ENCODE measurements around the gene C12orf43.
"Not testable (repeated sequence)": the region's sequence is repeated elsewhere in the genome, so short reads cannot be mapped to it uniquely, and the experiment has no call there.

C12orf43 gene, protein sequence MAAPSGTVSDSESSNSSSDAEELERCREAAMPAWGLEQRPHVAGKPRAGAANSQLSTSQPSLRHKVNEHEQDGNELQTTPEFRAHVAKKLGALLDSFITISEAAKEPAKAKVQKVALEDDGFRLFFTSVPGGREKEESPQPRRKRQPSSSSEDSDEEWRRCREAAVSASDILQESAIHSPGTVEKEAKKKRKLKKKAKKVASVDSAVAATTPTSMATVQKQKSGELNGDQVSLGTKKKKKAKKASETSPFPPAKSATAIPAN

GRCh38 chr12:121015825-121016766 lies at the start of gene C12orf43:
Gene C12orf43, minus strand, starts transcription at chr12:121016487. Its CDS starts 13 bp downstream, at chr12:121016474.
- Histone ChIP-seq H3K4me2 (ENCODE audit: low read depth, low read length) (peak within 1 kb of the TSS; percentile 73), H3K4me1 (ENCODE audit: low read length) (no peaks in the 10 kb centered on the region), H3F3A (ENCODE audit: insufficient read depth, low read length) (no peaks in the 10 kb centered on the region), H3K9me2 (replicated peaks; ENCODE audit: insufficient read depth, low read length) (no peaks in the 10 kb centered on the region), H3K9me3 (replicated peaks; ENCODE audit: insufficient read depth, low read length) (no peaks in the 10 kb centered on the region), H3K27ac (ENCODE audit: low read length) (peak within 1 kb of the TSS; percentile 46; the same call in 1 of the 2 replicates), H3K79me2 (ENCODE audit: low read length) (peaks cover 11% of the 10 kb centered on the region), H3K36me3 (replicated peaks; ENCODE audit: insufficient read depth, low read length) (no peaks in the 10 kb centered on the region), H3K27me3 (replicated peaks; ENCODE audit: insufficient read depth, low read length) (no peaks in the 10 kb centered on the region), H3K4me3 (ENCODE audit: low read length) (peak within 1 kb of the TSS; percentile 83), H3K9ac (ENCODE audit: low read length) (peak within 1 kb of the TSS; percentile 70), H2AFZ (ENCODE audit: low read length) (peak within 1 kb of the TSS; percentile 35), H4K20me1 (ENCODE audit: insufficient read depth, low read length) (no peaks in the 10 kb centered on the region)
- peak; percentile 87 for DNase-seq
- TF ChIP-seq EZH2phosphoT487 (IDR thresholded peaks at IDR 0.05; ENCODE audit: low read length) (no peak), CTCF (IDR thresholded peaks at IDR 0.05; ENCODE audit: low read length) (no peak), EZH2 (optimal IDR thresholded peaks at IDR 0.05; ENCODE audit: low read depth, low read length) (no peak)

DNA sequence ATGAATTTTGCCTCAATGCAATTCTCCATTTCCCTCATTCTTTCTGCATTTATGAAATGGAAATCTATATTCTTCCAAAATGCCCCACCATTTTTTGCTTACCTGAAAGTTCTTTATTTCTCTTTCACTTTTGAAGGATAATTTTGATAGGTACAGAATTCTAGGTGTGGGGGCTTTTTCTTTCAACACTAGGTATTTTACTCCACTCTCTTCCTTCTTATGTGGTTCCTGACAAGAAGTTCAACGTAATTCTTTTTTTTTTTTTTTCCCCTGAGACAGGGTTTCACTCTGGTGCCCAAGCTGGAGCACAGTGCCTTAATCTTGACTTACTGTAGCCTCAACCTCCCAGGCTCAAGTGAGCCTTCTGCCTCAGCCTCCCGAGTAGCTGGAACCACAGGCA lies 49.1 kb upstream of the C12orf43 start:
- peaks cover 2% of the 10 kb centered on the region; the same call in 1 of the 2 replicates for H3F3A ChIP-seq (ENCODE audit: insufficient read depth, low read length)
- no peaks in the 10 kb centered on the region for H3K9me3 ChIP-seq (replicated peaks; ENCODE audit: insufficient read depth, low read length)
- no peak overlapping the region for H3K4me2 ChIP-seq (ENCODE audit: low read depth, low read length)
- H2AFZ ChIP-seq (ENCODE audit: low read length): no peak overlapping the region
- H3K27ac ChIP-seq (ENCODE audit: low read length): no peak overlapping the region
- no peaks in the 10 kb centered on the region for H3K27me3 ChIP-seq (replicated peaks; ENCODE audit: insufficient read depth, low read length)
- no peaks in the 10 kb centered on the region for H3K4me1 ChIP-seq (ENCODE audit: low read length)
- TF ChIP-seq CTCF (IDR thresholded peaks at IDR 0.05; ENCODE audit: low read length): no peak
- no peak for TF ChIP-seq EZH2 (optimal IDR thresholded peaks at IDR 0.05; ENCODE audit: low read depth, low read length)
- TF ChIP-seq EZH2phosphoT487 (IDR thresholded peaks at IDR 0.05; ENCODE audit: low read length): no peak
- no peaks in the 10 kb centered on the region for H3K9me2 ChIP-seq (replicated peaks; ENCODE audit: insufficient read depth, low read length)
- no peaks in the 10 kb centered on the region for H3K36me3 ChIP-seq (replicated peaks; ENCODE audit: insufficient read depth, low read length)
- H3K79me2 ChIP-seq (ENCODE audit: low read length): no peaks in the 10 kb centered on the region
- no peak overlapping the region for H3K4me3 ChIP-seq (ENCODE audit: low read length)
- no peaks in the 10 kb centered on the region for H4K20me1 ChIP-seq (ENCODE audit: insufficient read depth, low read length)
- no peak overlapping the region for H3K9ac ChIP-seq (ENCODE audit: low read length)
- no peak for DNase-seq

DNA sequence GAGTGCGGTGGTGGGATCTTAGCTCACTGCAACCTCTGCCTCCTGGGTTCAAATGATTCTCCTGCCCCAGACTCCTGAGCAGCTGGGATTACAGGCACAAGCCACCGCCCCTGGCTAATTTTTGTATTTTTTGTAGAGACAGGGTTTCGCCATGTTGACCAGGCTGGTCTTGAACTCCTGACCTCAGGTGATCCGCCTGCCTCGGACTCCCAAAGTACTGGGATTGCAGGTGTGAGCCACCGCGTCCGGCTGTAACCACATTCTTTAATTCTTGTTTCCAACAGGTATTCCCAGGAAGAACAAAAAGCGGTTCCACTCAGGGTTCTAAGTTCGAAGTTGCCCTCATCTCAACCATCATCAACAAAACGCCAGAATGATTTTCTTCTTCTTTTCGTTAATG lies 48.3 kb upstream of the C12orf43 start:
- H3K4me2 ChIP-seq (ENCODE audit: low read depth, low read length): not testable (repeated sequence)

More for the DNA sequence above, 48.3 kb upstream of the C12orf43 start:
- H4K20me1 ChIP-seq (ENCODE audit: insufficient read depth, low read length); H3F3A ChIP-seq (ENCODE audit: insufficient read depth, low read length); H3K27me3 ChIP-seq (replicated peaks; ENCODE audit: insufficient read depth, low read length); H3K27ac ChIP-seq (ENCODE audit: low read length); H2AFZ ChIP-seq (ENCODE audit: low read length); H3K9me2 ChIP-seq (replicated peaks; ENCODE audit: insufficient read depth, low read length); DNase-seq; H3K9me3 ChIP-seq (replicated peaks; ENCODE audit: insufficient read depth, low read length); H3K79me2 ChIP-seq (ENCODE audit: low read length); H3K36me3 ChIP-seq (replicated peaks; ENCODE audit: insufficient read depth, low read length); H3K4me3 ChIP-seq (ENCODE audit: low read length); H3K9ac ChIP-seq (ENCODE audit: low read length); H3K4me1 ChIP-seq (ENCODE audit: low read length): not testable (repeated sequence)
